Measurements from ENCODE around the gene PRLR.

PRLR gene

DNA sequence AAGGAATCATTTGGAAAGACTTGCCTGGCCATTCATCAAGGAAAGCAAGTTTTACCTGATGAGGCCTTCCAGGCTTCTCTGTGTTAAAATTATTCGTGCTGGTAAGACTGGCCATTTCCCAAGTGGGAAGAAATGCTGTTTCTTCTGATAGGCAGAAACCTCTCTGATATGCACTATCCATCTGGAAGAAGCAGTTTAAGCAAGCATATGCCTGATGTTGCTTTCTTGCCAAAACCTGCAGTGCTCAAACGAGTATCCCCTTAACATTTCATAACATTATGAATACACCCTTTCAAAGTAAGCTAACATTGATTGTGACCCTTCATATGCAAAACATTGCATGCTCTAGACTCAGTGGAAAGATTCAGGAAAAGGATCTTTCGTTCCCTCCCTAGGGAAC lies 36.0 kb upstream of the PRLR start:
- Histone ChIP-seq H2AFZ (ENCODE audit: low read length) (no peak overlapping the region), H3K4me3 (ENCODE audit: low read length) (no peak overlapping the region), H3K9me2 (replicated peaks; ENCODE audit: insufficient read depth, low read length) (no peaks in the 10 kb centered on the region), H3K27ac (ENCODE audit: low read length) (no peak overlapping the region), H4K20me1 (ENCODE audit: insufficient read depth, low read length) (no peaks in the 10 kb centered on the region), H3K4me1 (ENCODE audit: low read length) (no peaks in the 10 kb centered on the region), H3F3A (ENCODE audit: insufficient read depth, low read length) (no peaks in the 10 kb centered on the region), H3K36me3 (replicated peaks; ENCODE audit: insufficient read depth, low read length) (no peaks in the 10 kb centered on the region), H3K27me3 (replicated peaks; ENCODE audit: insufficient read depth, low read length) (no peaks in the 10 kb centered on the region), H3K9me3 (replicated peaks; ENCODE audit: insufficient read depth, low read length) (no peaks in the 10 kb centered on the region), H3K79me2 (ENCODE audit: low read length) (no peaks in the 10 kb centered on the region), H3K9ac (ENCODE audit: low read length) (no peak overlapping the region), H3K4me2 (ENCODE audit: low read depth, low read length) (no peak overlapping the region)
- TF ChIP-seq EZH2phosphoT487 (IDR thresholded peaks at IDR 0.05; ENCODE audit: low read length), result no peak
- TF ChIP-seq EZH2 (optimal IDR thresholded peaks at IDR 0.05; ENCODE audit: low read depth, low read length), result no peak
- no peak for DNase-seq

- no peaks in the 10 kb centered on the region for H3K27me3 ChIP-seq (replicated peaks; ENCODE audit: insufficient read depth, low read length)
- H3K9me3 ChIP-seq (replicated peaks; ENCODE audit: insufficient read depth, low read length), result no peaks in the 10 kb centered on the region
- no peaks in the 10 kb centered on the region for H3F3A ChIP-seq (ENCODE audit: insufficient read depth, low read length)
- H3K9ac ChIP-seq (ENCODE audit: low read length), result no peak overlapping the region
- no peaks in the 10 kb centered on the region for H3K79me2 ChIP-seq (ENCODE audit: low read length)
- H3K4me2 ChIP-seq (ENCODE audit: low read depth, low read length), result no peak overlapping the region
- no peak overlapping the region for H3K4me3 ChIP-seq (ENCODE audit: low read length)
- H3K9me2 ChIP-seq (replicated peaks; ENCODE audit: insufficient read depth, low read length), result no peaks in the 10 kb centered on the region
- no peak for DNase-seq
- H3K27ac ChIP-seq (ENCODE audit: low read length), result no peak overlapping the region
- H2AFZ ChIP-seq (ENCODE audit: low read length), result no peak overlapping the region
- H3K4me1 ChIP-seq (ENCODE audit: low read length), result no peaks in the 10 kb centered on the region
- TF ChIP-seq EZH2phosphoT487 (IDR thresholded peaks at IDR 0.05; ENCODE audit: low read length) (no peak), EZH2 (optimal IDR thresholded peaks at IDR 0.05; ENCODE audit: low read depth, low read length) (no peak)
- TF ChIP-seq, protein P1, sequence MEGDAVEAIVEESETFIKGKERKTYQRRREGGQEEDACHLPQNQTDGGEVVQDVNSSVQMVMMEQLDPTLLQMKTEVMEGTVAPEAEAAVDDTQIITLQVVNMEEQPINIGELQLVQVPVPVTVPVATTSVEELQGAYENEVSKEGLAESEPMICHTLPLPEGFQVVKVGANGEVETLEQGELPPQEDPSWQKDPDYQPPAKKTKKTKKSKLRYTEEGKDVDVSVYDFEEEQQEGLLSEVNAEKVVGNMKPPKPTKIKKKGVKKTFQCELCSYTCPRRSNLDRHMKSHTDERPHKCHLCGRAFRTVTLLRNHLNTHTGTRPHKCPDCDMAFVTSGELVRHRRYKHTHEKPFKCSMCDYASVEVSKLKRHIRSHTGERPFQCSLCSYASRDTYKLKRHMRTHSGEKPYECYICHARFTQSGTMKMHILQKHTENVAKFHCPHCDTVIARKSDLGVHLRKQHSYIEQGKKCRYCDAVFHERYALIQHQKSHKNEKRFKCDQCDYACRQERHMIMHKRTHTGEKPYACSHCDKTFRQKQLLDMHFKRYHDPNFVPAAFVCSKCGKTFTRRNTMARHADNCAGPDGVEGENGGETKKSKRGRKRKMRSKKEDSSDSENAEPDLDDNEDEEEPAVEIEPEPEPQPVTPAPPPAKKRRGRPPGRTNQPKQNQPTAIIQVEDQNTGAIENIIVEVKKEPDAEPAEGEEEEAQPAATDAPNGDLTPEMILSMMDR (IDR thresholded peaks at IDR 0.05; ENCODE audit: low read length), result no peak
- no peaks in the 10 kb centered on the region for H3K36me3 ChIP-seq (replicated peaks; ENCODE audit: insufficient read depth, low read length)
- H4K20me1 ChIP-seq (ENCODE audit: insufficient read depth, low read length), result no peaks in the 10 kb centered on the region
Measured at GRCh38 chr5:35264509-35264908, 34.2 kb upstream of the PRLR start.

- Histone ChIP-seq H3K79me2 (ENCODE audit: low read length) (no peaks in the 10 kb centered on the region), H3K9ac (ENCODE audit: low read length) (no peak overlapping the region), H3K36me3 (replicated peaks; ENCODE audit: insufficient read depth, low read length) (no peaks in the 10 kb centered on the region), H3K4me2 (ENCODE audit: low read depth, low read length) (no peak overlapping the region), H4K20me1 (ENCODE audit: insufficient read depth, low read length) (no peaks in the 10 kb centered on the region), H3K4me1 (ENCODE audit: low read length) (no peaks in the 10 kb centered on the region), H3F3A (ENCODE audit: insufficient read depth, low read length) (no peaks in the 10 kb centered on the region), H3K9me3 (replicated peaks; ENCODE audit: insufficient read depth, low read length) (no peaks in the 10 kb centered on the region), H3K4me3 (ENCODE audit: low read length) (no peak overlapping the region), H3K27ac (ENCODE audit: low read length) (no peak overlapping the region), H3K27me3 (replicated peaks; ENCODE audit: insufficient read depth, low read length) (no peaks in the 10 kb centered on the region), H3K9me2 (replicated peaks; ENCODE audit: insufficient read depth, low read length) (no peaks in the 10 kb centered on the region), H2AFZ (ENCODE audit: low read length) (no peak overlapping the region)
- TF ChIP-seq EZH2phosphoT487 (IDR thresholded peaks at IDR 0.05; ENCODE audit: low read length) (no peak), EZH2 (optimal IDR thresholded peaks at IDR 0.05; ENCODE audit: low read depth, low read length) (no peak)
- TF ChIP-seq, protein P1 (IDR thresholded peaks at IDR 0.05; ENCODE audit: low read length), result no peak
- no peak for DNase-seq
Measured at GRCh38 chr5:35263266-35263877, 33.1 kb upstream of the PRLR start.

DNA sequence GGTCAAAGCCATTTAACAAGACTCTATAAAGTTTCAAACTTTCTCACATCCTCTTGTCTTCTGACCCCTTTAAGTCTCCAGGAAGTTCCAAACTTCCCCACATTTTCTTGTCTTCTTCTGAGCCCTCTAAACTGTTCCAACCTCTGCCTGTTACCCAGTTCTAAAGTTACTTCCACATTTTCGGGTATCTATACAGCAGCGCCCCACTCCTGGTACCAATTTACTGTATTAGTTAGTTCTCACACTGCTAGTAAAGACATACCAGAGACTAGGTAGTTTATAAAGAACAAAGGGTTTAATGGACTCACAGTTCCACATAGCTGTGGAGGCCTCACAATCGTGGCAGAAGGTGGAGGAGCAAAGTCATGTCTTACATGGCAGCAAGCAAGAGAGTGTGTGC lies 23.3 kb upstream of the PRLR start:
- DNase-seq, result no peak
- no peaks in the 10 kb centered on the region for H3K36me3 ChIP-seq (replicated peaks; ENCODE audit: insufficient read depth, low read length)

More for the DNA sequence above, 23.3 kb upstream of the PRLR start:
- Histone ChIP-seq H3K27ac (ENCODE audit: low read length) (no peak overlapping the region), H3F3A (ENCODE audit: insufficient read depth, low read length) (no peaks in the 10 kb centered on the region), H3K4me1 (ENCODE audit: low read length) (0 out of 2 replicates have a peak, but pooled peaks cover 3% of the 10 kb centered on the region), H3K27me3 (replicated peaks; ENCODE audit: insufficient read depth, low read length) (no peaks in the 10 kb centered on the region), H3K79me2 (ENCODE audit: low read length) (no peaks in the 10 kb centered on the region), H3K4me3 (ENCODE audit: low read length) (no peak overlapping the region), H3K9me3 (replicated peaks; ENCODE audit: insufficient read depth, low read length) (no peaks in the 10 kb centered on the region), H3K4me2 (ENCODE audit: low read depth, low read length) (no peak overlapping the region), H3K9me2 (replicated peaks; ENCODE audit: insufficient read depth, low read length) (no peaks in the 10 kb centered on the region), H3K9ac (ENCODE audit: low read length) (no peak overlapping the region), H2AFZ (ENCODE audit: low read length) (no peak overlapping the region), H4K20me1 (ENCODE audit: insufficient read depth, low read length) (no peaks in the 10 kb centered on the region)
- TF ChIP-seq EZH2phosphoT487 (IDR thresholded peaks at IDR 0.05; ENCODE audit: low read length) (no peak), EZH2 (optimal IDR thresholded peaks at IDR 0.05; ENCODE audit: low read depth, low read length) (no peak)
- TF ChIP-seq, protein P1 (IDR thresholded peaks at IDR 0.05; ENCODE audit: low read length), result no peak

Measured in MM.1S (cell line).